ENCODE measurements around the gene ARPP19.

- TF ChIP-seq POLR2AphosphoS5 (IDR thresholded peaks at IDR 0.05; ENCODE audit: low read depth, low read length) (no peak), POLR2A (IDR thresholded peaks at IDR 0.05; ENCODE audit: low read depth, low read length) (no peak), TAF1 (IDR thresholded peaks at IDR 0.05; ENCODE audit: low read depth, low read length) (no peak), POU2F2 (IDR thresholded peaks at IDR 0.05; ENCODE audit: low read depth, low read length) (no peak), PAX5 (IDR thresholded peaks at IDR 0.05; ENCODE audit: insufficient read depth, low read length, severe bottlenecking) (no peak), SPI1 (IDR thresholded peaks at IDR 0.05; ENCODE audit: low read depth, low read length) (no peak)
Measured at GRCh38 chr15:52567871-52568600, 794 bp downstream of the ARPP19 start.
